Muscle layer of duodenum (tissue), 2 donors: ENCODE data around the gene ZSCAN5B.
"Not testable (repeated sequence)": the region's sequence is repeated elsewhere in the genome, so short reads cannot be mapped to it uniquely, and the experiment has no call there.

Source experiments
- H3K27ac ChIP-seq: one replicate; pipeline ENCODE4 v1.7.0; 2013; ENCODE audit warnings: mild to moderate bottlenecking, low read length
- H3K27me3 ChIP-seq: one replicate; pipeline ENCODE4 v1.7.0; 2013; ENCODE audit warnings: low read depth, mild to moderate bottlenecking, control low read depth, low read length
- H3K36me3 ChIP-seq, 2 donors: one replicate each; pipeline ENCODE4 v1.7.0; 2013; ENCODE audit warnings: low read length in 2 of 2, control low read depth in 1 of 2, mild to moderate bottlenecking in 1 of 2; ENCODE audit not compliant: insufficient read depth in 2 of 2, control insufficient read depth in 1 of 2
- H3K4me1 ChIP-seq, 2 donors: one replicate each; pipeline ENCODE4 v1.7.0; 2013; ENCODE audit warnings: low read length in 2 of 2, mild to moderate bottlenecking in 2 of 2, control low read depth in 1 of 2, moderate library complexity in 1 of 2; ENCODE audit not compliant: insufficient read depth in 2 of 2, control insufficient read depth in 1 of 2
- H3K4me3 ChIP-seq, 2 donors: one replicate each; pipeline ENCODE4 v1.7.0; 2013; ENCODE audit warnings: low read length in 2 of 2, low read depth in 1 of 2, mild to moderate bottlenecking in 1 of 2
- H3K9me3 ChIP-seq, 2 donors: one replicate each; pipeline ENCODE4 v1.7.0; 2013; ENCODE audit warnings: low read length in 2 of 2, control low read depth in 1 of 2, mild to moderate bottlenecking in 1 of 2; ENCODE audit not compliant: control insufficient read depth in 1 of 2
- donor health status: healthy.

The ZSCAN5B gene

DNA sequence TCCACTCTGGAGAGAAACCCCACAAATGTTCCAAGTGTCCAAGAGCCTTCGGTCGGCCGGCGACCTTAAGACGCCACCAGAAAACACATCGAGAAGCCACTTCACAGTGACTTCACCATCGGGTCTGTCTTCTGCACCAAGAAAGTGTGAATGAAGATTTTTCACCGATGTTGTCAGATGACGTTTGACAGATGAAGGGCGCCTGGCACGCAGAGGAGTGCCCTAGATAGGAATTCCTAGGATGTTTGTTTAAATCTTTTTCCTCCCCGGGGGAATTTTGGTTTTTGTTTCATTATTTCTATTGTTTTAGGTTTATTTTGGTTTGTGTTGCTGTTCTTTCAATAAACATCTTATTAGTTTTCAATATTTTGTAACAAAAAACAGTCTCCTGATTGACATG is 11.5 kb upstream of the ZSCAN5B start:
- H3K9me3 ChIP-seq = no peaks in the 10 kb centered on the region
- no peaks in the 10 kb centered on the region for H3K27me3 ChIP-seq
- no peaks in the 10 kb centered on the region for H3K4me1 ChIP-seq
- H3K27ac ChIP-seq = no peak overlapping the region
- H3K36me3 ChIP-seq = no peaks in the 10 kb centered on the region
- no peak overlapping the region for H3K4me3 ChIP-seq

DNA sequence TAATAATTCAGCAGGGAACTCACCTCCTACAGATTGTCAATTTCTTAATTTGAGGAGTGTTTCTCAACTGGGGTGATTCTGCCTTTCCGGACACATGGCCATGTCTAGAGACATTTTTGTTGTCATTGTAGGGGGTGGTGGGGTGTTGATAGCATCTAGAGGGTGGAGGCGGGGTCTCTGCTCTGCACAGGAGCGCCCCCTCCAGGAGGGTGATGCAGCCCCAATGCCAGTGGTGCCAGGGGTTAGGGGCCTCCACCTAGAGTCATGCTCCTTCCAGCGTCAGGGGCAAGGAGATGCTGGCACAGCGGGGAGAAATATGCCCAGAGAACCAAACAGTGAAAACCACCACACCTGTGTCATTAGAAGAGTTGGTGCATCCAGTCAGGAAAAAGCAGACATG is 10.0 kb upstream of the ZSCAN5B start:
- not testable (repeated sequence) for H3K36me3 ChIP-seq, H3K4me1 ChIP-seq, H3K27ac ChIP-seq, H3K27me3 ChIP-seq, H3K4me3 ChIP-seq, H3K9me3 ChIP-seq

DNA sequence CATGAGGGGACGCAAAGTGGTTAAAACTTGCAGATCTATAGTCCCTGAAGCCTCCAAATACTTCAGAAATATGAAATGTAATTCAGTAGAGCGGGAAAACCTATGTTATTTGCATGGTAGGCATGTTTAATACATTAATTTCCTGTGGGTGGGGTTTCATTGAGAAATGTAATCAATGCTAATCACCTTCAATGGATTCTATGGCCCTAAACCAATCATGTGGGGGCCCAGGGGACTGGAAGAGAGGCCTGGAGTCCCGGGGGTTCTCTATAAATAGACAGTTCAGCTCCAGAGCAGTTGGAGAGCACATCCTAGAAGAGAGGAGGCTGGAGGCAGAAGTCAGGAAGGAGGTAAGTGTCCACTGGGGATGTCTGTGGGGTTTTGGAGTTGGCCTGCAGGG is 4.4 kb upstream of the ZSCAN5B start, which contains the start of gene ZSCAN5C:
TSS of gene ZSCAN5C (plus strand) at position 301 of the 400 bp plus-strand sequence. CDS start 3,641 bp downstream, outside the sequence.
- H3K27ac ChIP-seq = no peak within 1 kb of the TSS

DNA sequence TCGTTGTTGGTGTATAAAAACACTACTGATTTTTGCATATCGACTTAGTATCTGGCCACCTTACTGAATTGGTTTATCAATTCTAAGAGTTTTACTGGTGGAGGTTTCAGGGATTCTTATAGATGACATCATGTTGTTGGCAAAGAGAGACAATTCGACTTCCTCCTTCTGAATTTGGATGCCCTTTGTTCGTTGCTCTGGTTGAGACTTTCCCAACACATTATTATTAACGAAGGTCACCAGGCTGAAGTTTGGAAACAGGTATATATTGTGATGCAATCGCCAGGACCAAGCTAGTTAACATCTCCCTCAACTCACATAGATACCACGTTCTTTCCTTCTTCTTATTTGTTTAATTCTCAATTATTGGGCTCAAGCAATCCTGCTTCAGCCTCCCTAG is 2.1 kb upstream of the ZSCAN5B start:
- Histone ChIP-seq H3K36me3 (no peaks in the 10 kb centered on the region), H3K27ac (no peak overlapping the region), H3K9me3 (no peaks in the 10 kb centered on the region), H3K27me3 (no peaks in the 10 kb centered on the region), H3K4me3 (no peak overlapping the region), H3K4me1 (no peaks in the 10 kb centered on the region)

More for the DNA sequence above, 4.4 kb upstream of the ZSCAN5B start, which contains the start of gene ZSCAN5C:
- H3K9me3 ChIP-seq = no peaks in the 10 kb centered on the region
- no peaks in the 10 kb centered on the region for H3K4me1 ChIP-seq
- no peaks in the 10 kb centered on the region for H3K36me3 ChIP-seq
- no peaks in the 10 kb centered on the region for H3K27me3 ChIP-seq
- H3K4me3 ChIP-seq = no peak within 1 kb of the TSS

DNA sequence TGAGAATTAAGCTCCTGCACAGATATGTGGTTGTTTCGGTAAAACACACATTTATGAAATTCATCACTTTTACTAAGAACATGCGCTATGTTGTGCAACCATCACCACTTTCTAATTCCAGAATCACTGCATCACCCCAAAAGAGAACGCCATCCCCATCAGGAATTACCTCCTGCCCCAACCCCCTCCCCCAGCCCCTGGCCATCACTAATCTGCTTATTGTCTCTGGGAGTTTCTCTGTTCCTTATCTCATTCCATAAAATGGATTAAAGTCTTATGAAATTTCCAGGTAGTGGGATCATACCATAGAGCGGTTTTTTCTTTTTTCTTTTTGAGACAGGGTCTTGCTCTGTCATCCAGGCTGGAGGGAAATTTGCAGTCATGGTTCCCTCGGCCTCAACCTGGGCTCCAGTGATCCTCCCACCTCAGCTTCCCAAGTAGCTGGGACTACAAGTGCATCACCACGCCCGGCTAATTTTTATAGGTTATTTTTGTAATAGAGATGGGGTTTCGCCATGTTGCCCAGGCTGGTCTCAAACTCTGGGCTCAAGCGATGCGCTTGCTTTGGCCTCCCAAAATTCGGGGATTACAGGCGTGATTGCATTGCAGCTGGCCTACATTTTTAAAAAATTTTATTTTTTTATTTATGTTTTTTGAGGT is 3.5 kb downstream of the ZSCAN5B start:
- H3K4me3 ChIP-seq = no peak overlapping the region
- no peak overlapping the region for H3K27ac ChIP-seq
- no peaks in the 10 kb centered on the region for H3K9me3 ChIP-seq
- H3K4me1 ChIP-seq = no peaks in the 10 kb centered on the region
- no peaks in the 10 kb centered on the region for H3K27me3 ChIP-seq
- H3K36me3 ChIP-seq = no peaks in the 10 kb centered on the region

DNA sequence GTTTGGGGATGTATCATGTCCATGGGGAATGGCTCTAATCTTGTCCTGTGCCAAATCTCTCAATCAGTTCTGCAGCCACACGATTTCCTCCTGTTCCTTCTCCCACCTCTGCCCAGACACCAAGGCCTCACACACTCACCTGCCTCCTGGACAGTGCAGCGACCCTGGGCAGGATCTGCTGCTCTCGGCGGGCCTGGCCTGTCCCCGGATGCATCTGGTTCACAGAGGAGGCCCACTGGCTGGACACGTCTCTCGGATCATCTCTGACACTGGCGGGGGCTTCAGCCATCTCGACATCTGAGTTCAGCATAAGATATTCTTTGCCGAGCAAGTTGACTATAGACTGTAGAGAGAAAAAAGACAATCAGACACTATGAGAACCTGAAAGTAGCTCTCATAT is 5.9 kb downstream of the ZSCAN5B start:
- H3K27me3 ChIP-seq = no peaks in the 10 kb centered on the region
- no peak overlapping the region for H3K27ac ChIP-seq
- no peaks in the 10 kb centered on the region for H3K36me3 ChIP-seq

DNA sequence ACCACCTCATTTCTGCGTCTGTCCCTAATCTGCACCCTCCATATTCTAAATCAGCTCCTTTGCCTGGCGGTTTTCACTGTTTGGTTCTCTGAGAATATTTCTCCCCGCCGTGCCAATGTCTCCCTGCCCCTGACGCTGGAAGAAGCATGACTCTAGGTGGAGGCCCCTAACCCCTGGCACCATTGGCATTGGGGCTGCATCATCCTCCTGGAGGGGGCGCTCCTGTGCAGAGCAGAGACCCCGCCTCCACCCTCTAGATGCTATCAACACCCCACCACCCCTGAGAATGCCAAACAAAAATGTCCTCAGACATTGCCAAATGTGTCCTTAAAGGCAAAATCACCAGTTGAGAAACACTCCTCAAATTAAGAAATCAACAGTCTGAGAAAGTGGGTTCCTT is 6.5 kb downstream of the ZSCAN5B start:
- no peaks in the 10 kb centered on the region for H3K4me1 ChIP-seq
- H3K36me3 ChIP-seq = no peaks in the 10 kb centered on the region
- H3K27me3 ChIP-seq = no peaks in the 10 kb centered on the region
- H3K4me3 ChIP-seq = no peak overlapping the region
- no peaks in the 10 kb centered on the region for H3K9me3 ChIP-seq
- H3K27ac ChIP-seq = no peak overlapping the region

More for the DNA sequence above, 5.9 kb downstream of the ZSCAN5B start:
- no peaks in the 10 kb centered on the region for H3K9me3 ChIP-seq
- no peak overlapping the region for H3K4me3 ChIP-seq
- no peaks in the 10 kb centered on the region for H3K4me1 ChIP-seq

DNA sequence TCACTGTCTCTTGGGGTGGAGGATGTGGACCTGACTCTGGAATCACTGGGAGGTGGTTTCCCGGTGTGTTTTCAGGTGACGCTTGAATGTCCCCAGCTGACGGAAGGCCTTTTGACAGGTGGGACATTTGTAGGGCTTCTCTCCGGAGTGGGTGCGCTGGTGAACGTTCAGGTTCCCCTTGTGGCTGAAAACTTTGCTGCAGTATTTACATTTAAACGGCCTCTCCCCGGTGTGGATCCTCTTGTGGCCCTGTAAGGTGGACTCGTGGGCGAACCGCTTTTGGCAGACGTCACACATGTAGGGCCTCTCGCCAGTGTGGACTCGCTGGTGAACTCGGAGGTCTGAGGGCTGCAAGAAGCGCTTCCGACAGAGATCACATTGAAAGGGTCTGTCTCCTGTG is 7.8 kb downstream of the ZSCAN5B start:
- no peaks in the 10 kb centered on the region for H3K36me3 ChIP-seq
- H3K27ac ChIP-seq = no peak overlapping the region

DNA sequence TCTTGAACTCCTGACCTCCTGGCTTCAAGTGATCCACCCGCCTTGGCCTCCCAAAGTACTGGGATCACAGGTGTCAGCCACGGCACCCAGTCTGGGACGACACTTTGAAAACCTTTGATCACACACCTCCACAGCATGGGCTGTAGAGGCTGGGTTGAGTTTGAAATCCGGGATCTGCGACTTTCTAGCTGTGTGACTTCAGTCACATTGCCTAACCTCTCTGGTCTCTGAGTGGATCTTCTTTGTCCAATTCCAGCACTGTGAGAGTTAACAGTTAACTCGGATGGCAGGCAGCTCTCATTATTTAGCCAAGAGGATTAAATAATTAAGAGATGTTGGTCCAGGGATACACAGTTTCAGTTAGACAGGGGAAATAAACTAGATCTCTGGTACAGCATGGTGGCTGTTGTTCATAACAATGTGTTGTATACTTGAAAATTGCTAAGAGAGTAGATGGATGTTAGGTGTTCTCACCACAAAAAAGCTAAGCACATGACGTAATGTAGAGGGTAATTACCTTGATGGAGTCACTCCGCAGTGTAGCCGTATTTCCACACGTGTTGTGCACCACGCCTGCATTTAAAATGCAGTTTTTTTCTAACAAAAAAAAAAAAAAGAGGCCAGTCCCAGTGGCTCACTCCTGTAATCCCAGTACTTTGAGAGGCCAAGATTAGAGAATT is 19.9 kb downstream of the ZSCAN5B start:
- Histone ChIP-seq H3K36me3 (no peaks in the 10 kb centered on the region), H3K27ac (no peak overlapping the region), H3K4me1 (no peaks in the 10 kb centered on the region), H3K9me3 (no peaks in the 10 kb centered on the region), H3K27me3 (no peaks in the 10 kb centered on the region), H3K4me3 (no peak overlapping the region)

More for the DNA sequence above, 7.8 kb downstream of the ZSCAN5B start:
- Histone ChIP-seq H3K27me3 (no peaks in the 10 kb centered on the region), H3K9me3 (no peaks in the 10 kb centered on the region), H3K4me1 (no peaks in the 10 kb centered on the region), H3K4me3 (no peak overlapping the region)

DNA sequence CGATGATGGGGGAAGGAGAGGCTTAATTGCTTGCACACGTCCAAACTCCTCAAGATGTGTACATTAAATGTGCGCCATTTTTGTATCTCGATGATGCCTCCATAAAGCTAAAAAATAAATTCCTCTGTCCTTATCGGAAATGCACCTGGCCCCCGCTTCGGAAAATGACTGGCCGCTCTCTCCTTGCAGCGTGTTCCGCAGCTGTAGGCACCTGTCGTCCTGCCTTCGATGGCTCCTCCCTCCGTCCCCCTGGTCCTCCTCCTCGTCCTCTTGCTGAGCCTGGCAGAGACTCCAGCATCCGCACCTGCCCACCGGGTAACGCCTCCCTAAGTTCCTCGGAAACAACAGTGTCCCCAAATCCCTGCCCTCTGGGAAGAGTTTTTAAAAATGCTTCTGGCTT is 20.7 kb downstream of the ZSCAN5B start:
- no peak overlapping the region for H3K27ac ChIP-seq
- no peaks in the 10 kb centered on the region for H3K9me3 ChIP-seq
- H3K4me3 ChIP-seq = no peak overlapping the region
- no peaks in the 10 kb centered on the region for H3K36me3 ChIP-seq
- no peaks in the 10 kb centered on the region for H3K4me1 ChIP-seq
- H3K27me3 ChIP-seq = no peaks in the 10 kb centered on the region

DNA sequence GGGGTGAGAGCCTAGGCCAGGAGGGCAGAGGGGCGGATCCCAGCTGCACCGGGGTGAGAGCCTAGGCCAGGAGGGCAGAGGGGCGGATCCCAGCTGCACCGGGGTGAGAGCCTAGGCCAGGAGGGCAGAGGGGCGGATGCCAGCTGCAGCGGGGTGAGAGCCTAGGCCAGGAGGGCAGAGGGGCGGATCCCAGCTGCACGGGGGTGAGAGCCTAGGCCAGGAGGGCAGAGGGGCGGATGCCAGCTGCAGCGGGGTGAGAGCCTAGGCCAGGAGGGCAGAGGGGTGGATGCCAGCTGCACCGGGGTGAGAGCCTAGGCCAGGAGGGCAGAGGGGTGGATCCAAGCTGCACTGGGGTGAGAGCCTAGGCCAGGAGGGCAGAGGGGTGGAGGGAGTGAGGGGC is 21.3 kb downstream of the ZSCAN5B start:
- not testable (repeated sequence) for H3K36me3 ChIP-seq, H3K27ac ChIP-seq, H3K4me3 ChIP-seq, H3K27me3 ChIP-seq, H3K4me1 ChIP-seq, H3K9me3 ChIP-seq

DNA sequence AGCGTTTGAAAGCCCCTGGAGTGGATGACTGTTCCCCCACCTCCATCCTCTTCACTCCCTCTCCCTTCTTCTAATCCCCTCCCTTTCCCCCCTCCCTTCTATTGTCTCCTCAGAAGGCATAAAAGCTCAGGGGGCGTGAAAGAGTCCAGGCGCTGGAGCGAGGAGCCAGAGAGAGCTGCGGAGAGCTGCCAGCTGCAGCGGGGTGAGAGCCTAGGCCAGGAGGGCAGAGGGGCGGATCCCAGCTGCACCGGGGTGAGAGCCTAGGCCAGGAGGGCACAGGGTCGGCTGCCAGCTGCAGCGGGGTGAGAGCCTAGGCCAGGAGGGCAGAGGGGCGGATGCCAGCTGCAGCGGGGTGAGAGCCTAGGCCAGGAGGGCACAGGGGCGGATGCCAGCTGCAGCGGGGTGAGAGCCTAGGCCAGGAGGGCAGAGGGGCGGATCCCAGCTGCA is 21.7 kb downstream of the ZSCAN5B start, which contains the start of gene GALP:
TSS of gene GALP (plus strand) at position 148 of the 447 bp plus-strand sequence. CDS start 1,101 bp downstream, outside the sequence.
- not testable (repeated sequence) for H3K36me3 ChIP-seq, H3K4me1 ChIP-seq, H3K9me3 ChIP-seq, H3K4me3 ChIP-seq, H3K27ac ChIP-seq, H3K27me3 ChIP-seq
